Sigmoid colon (tissue), 4 donors: ENCODE measurements around the gene UCN2.

Source experiments
- POLR2A ChIP-seq, 2 donors: fragments of 450-650 bp; IDR thresholded peaks; one replicate each; pipeline ENCODE4 v1.6.1; 2016; ENCODE audit warnings: antibody characterized with exemption in 2 of 2, mild to moderate bottlenecking in 2 of 2, moderate library complexity in 2 of 2
- POLR2AphosphoS5 ChIP-seq, 4 donors: sonication (generic); formaldehyde crosslinking; IDR thresholded peaks; one replicate each; pipeline ENCODE4 v1.6.1; 2017; ENCODE audit warnings: antibody characterized with exemption in 4 of 4
- TF ChIP-seq, protein P1 (sequence below), 4 experiments: fragments of 450-650 bp in 3 of 4; fragments of 200-600 bp in 1 of 4; IDR thresholded peaks; one replicate each; pipeline ENCODE4 v1.5.1; 2016 to 2019; ENCODE audit warnings: antibody characterized with exemption in 4 of 4, mild to moderate bottlenecking in 3 of 4, moderate library complexity in 2 of 4

DNA sequence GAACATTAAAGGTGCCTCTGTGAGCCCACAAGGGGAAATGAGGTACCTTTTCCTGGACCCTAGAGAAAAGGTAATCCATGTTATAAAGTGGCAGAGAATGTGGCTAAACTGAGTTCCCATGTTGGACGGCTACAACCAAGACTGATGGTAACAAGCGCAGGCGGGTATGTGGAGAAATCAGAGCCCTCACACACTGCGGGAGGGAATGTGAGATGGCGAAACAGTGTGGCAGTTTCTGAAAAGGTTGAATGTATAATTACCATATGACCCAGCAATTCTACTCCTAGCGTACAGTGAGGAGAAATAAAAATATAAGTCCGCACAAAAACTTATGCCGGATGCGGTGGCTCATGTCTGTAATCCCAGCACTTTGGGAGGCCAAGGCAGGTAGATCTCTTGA is 35.5 kb downstream of the UCN2 start:
- TF ChIP-seq, protein P1, sequence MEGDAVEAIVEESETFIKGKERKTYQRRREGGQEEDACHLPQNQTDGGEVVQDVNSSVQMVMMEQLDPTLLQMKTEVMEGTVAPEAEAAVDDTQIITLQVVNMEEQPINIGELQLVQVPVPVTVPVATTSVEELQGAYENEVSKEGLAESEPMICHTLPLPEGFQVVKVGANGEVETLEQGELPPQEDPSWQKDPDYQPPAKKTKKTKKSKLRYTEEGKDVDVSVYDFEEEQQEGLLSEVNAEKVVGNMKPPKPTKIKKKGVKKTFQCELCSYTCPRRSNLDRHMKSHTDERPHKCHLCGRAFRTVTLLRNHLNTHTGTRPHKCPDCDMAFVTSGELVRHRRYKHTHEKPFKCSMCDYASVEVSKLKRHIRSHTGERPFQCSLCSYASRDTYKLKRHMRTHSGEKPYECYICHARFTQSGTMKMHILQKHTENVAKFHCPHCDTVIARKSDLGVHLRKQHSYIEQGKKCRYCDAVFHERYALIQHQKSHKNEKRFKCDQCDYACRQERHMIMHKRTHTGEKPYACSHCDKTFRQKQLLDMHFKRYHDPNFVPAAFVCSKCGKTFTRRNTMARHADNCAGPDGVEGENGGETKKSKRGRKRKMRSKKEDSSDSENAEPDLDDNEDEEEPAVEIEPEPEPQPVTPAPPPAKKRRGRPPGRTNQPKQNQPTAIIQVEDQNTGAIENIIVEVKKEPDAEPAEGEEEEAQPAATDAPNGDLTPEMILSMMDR (IDR thresholded peaks at IDR 0.05) = no peak
- no peak for TF ChIP-seq POLR2AphosphoS5 (IDR thresholded peaks at IDR 0.05)
- no peak for TF ChIP-seq POLR2A (IDR thresholded peaks at IDR 0.05)
